Measurements from ENCODE around the gene SRSF3.
A peak's percentile ranks its signal among the peaks of the same experiment; 100 is the strongest.
"Not testable (repeated sequence)": the region's sequence is repeated elsewhere in the genome, so short reads cannot be mapped to it uniquely, and the experiment has no call there.

SRSF3 gene

DNA sequence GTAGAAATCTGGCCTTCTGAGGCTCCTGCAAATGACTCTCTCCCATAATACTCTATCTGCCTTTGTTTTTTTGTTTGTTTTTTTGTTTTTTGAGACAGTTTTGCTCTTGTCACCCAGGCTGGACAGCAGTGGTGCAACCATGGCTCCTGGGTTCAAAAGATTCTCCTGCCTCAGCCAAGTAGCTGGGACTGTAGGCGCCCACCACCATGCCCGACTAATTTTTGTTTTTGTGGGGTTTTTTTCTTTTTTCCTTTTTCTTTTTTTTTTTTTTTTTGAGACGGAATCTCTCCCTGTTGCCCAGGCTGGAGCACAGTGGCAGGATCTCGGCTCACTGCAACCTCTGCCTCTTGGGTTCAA is 30.3 kb upstream of the SRSF3 start:
- no peak for DNase-seq (ENCODE audit: low read depth)
- TF ChIP-seq, protein P1, sequence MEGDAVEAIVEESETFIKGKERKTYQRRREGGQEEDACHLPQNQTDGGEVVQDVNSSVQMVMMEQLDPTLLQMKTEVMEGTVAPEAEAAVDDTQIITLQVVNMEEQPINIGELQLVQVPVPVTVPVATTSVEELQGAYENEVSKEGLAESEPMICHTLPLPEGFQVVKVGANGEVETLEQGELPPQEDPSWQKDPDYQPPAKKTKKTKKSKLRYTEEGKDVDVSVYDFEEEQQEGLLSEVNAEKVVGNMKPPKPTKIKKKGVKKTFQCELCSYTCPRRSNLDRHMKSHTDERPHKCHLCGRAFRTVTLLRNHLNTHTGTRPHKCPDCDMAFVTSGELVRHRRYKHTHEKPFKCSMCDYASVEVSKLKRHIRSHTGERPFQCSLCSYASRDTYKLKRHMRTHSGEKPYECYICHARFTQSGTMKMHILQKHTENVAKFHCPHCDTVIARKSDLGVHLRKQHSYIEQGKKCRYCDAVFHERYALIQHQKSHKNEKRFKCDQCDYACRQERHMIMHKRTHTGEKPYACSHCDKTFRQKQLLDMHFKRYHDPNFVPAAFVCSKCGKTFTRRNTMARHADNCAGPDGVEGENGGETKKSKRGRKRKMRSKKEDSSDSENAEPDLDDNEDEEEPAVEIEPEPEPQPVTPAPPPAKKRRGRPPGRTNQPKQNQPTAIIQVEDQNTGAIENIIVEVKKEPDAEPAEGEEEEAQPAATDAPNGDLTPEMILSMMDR (conservative IDR thresholded peaks at IDR 0.05; ENCODE audit: low read depth, low read length): no peak
- no peak overlapping the region for H3K4me3 ChIP-seq (ENCODE audit: low read length)

DNA sequence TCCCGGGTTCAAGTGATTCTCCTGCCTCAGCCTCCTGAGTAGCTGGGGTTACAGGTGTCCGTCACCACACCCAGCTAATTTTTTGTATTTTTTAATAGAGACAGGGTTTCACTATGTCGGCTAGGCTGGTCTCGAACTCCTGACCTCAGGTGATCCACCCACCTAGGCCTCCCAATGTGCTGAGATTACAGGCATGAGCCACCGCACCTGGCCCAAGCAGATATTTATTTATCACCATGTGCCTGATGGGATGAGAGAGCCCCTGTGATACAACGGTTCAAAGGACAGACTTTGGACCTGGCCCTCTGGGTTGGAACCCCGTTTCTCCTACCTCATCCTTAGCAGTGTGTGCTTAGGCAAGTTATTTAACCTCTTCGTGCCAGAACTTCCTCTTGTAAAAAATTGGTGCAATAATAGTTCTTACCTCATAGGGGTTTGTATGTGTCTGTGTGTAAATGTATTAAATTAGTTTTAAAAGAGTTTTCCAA is 27.7 kb upstream of the SRSF3 start:
- no peak overlapping the region for H3K4me3 ChIP-seq (ENCODE audit: low read length)
- no peak for DNase-seq (ENCODE audit: low read depth)
- TF ChIP-seq, protein P1 (conservative IDR thresholded peaks at IDR 0.05; ENCODE audit: low read depth, low read length): no peak

DNA sequence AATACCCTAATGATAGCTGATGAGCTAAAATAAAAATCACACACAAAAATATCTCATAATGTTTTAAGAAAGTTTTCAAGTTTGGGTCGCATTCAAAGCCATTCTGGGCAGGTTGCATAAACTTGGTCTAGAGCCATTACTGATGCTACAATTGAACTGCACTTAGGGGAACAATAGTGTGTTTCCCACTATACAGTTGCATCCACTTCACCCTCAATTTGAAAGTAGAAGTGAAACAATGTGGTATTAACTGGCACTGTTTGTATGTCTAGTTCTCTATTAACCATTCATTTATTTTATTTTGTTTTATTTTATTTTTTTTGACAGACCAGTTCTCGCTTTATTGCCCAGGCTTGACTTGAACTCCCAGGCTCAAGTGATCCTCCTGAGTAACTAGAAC is 23.9 kb upstream of the SRSF3 start:
- no peak overlapping the region for H3K4me3 ChIP-seq (ENCODE audit: low read length)
- TF ChIP-seq, protein P1 (conservative IDR thresholded peaks at IDR 0.05; ENCODE audit: low read depth, low read length): no peak
- no peak for DNase-seq (ENCODE audit: low read depth)

DNA sequence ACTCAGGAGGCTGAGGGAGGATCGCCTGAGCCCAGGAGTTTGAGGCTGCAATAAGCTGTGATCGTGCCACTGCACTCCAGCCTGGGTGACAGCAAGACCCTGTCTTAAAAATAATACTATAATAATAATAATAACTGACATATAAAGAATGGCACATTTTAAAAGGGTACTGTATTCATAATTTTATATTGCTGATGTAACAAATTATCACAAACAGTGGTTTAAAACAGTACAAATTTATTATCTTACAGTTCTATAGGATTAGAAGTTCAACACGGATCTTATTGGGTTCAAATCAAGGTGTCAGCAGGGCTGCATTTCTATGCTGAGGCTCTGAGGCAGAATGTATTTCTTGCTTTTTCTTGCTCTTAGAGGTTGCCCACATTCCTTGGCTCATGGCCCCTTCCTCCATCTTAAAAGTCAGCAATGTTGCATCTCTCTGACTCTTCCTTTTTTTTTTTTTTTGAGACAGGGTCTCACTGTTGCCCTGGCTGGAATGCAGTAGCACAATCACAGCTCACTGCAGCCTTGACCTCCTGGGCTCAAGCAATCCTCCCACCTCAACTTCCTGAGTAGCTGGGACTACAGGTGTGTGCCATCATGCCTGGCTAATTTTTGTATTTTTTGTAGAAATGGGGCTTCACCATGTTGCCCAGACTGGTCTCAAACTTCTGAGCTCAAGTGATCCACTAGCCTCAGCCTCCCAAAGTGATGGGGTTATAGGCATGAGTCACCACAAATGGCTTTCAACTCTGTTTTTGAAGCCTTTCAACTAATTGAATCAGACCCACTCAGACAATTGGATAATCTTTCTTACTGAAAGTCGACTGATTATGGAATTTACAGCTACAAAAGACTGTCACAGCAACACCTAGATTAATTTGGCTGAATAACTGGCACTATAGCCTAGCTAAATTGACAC is 22.8 kb upstream of the SRSF3 start:
- DNase-seq (ENCODE audit: low read depth): no peak
- TF ChIP-seq, protein P1 (conservative IDR thresholded peaks at IDR 0.05; ENCODE audit: low read depth, low read length): no peak
- H3K4me3 ChIP-seq (ENCODE audit: low read length): no peak overlapping the region

DNA sequence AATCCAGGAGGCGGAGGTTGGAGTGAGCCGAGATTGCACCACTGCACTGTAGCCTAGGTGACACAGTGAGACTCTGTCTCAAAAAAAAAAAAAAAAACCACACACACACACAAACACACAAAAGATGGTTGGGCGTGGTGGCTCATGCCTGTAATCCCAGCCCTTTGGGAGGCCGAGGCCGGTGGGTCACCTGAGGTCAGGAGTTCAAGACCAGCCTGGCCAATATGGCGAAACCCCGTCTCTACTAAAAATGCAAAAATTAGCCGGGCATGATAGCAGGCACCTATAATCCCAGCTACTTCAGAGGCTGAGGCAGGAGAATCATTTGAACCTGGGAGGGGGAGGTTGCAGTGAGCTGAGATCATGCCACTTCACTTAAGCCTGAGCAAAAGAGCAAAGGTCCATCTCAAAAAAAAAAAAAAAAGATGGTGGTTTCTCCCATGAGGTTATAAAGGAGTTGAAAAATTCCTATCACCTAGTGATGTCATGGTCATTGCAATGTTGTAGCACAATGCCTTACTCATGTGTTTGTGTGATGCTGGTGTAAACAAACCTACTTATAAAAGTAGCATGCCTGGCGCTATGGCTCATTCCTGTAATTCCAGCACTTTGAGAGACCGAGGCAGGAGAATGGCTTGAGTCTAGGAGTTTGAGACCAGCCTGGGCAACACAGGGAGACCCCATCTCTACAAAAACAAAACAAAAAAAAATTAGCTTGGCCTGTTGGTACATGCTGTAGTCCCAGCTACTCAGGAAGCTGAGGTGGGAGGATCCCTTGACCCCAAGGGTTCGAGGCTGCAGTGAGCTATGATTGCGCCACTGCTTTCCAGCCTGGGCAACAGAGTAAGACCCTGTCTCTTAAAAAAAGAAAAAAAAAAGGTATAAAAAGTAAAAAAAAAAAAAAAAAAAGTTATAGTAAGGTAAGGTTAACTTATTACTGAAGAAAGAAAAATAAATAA is 21.5 kb upstream of the SRSF3 start:
- H3K4me3 ChIP-seq (ENCODE audit: low read length); DNase-seq (ENCODE audit: low read depth): not testable (repeated sequence)

DNA sequence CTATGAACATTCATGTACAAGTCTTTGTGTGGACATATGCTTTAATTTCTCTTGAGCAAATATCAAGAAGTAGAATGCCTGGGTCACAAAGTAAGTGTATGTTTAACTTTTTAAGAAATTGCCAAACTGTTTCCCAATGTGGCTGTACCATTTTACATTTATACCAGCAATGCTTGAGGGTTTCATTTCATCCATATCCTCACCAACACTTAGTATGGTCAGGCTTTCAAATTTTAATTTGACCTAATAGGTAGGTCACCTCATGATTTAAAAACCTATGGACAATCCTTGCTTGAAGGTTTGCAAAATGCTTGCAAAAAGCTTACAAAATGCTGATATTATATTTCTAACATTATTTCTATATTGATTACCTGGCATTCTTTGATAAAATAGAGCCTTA is 19.5 kb upstream of the SRSF3 start:
- no peak overlapping the region for H3K4me3 ChIP-seq (ENCODE audit: low read length)
- TF ChIP-seq, protein P1 (conservative IDR thresholded peaks at IDR 0.05; ENCODE audit: low read depth, low read length): no peak
- DNase-seq (ENCODE audit: low read depth): no peak

DNA sequence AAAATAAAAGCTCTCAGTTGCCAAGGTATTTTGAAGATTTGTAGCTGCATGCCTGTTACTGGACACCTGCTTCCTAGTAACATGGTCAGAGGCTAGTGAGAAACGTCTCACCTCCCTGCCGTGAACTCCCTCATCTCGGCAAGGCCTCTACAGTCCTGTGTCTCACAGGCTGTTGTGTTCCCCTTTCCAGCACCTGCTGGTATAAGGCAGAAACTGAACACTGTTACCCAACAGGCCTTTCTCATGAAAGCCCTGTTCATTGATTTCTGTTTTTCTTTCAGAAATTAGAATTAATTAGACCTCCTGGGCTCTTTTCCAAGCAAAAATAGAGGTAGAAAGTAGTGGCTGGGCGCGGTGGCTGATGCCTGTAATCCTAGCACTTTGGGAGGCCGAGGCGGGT is 17.6 kb upstream of the SRSF3 start:
- TF ChIP-seq, protein P1 (conservative IDR thresholded peaks at IDR 0.05; ENCODE audit: low read depth, low read length): peak; percentile 15
- no peak overlapping the region for H3K4me3 ChIP-seq (ENCODE audit: low read length)
- no peak for DNase-seq (ENCODE audit: low read depth)

Data from retinal pigment epithelial cell (primary cell).